ENCODE measurements around the gene SEC24B.

DNA sequence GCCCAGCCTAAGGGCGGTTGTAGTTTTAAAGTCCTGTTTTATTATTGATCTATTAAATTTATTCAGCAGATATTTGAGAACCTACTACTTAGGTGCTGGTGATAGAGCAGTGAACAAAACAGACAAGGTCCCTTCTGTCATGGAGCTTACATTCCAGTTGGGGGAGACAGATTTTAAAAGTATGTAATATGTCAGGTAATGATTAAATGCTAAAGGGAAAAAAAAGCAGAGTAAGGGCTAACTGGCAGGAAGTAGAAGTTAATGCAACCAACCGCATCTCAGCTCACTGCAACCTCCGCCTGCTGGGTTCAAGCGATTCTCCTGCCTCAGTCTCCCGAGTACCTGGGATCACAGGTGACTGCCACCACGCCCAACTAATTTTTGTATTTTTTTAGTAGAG is 118.6 kb downstream of the SEC24B start:
- TF ChIP-seq POLR2AphosphoS5 (IDR thresholded peaks at IDR 0.05; ENCODE audit: low read depth, low read length) = no peak
- no peak for TF ChIP-seq TAF1 (IDR thresholded peaks at IDR 0.05; ENCODE audit: borderline replicate concordance, insufficient read depth, low read length)
- TF ChIP-seq, protein P1, sequence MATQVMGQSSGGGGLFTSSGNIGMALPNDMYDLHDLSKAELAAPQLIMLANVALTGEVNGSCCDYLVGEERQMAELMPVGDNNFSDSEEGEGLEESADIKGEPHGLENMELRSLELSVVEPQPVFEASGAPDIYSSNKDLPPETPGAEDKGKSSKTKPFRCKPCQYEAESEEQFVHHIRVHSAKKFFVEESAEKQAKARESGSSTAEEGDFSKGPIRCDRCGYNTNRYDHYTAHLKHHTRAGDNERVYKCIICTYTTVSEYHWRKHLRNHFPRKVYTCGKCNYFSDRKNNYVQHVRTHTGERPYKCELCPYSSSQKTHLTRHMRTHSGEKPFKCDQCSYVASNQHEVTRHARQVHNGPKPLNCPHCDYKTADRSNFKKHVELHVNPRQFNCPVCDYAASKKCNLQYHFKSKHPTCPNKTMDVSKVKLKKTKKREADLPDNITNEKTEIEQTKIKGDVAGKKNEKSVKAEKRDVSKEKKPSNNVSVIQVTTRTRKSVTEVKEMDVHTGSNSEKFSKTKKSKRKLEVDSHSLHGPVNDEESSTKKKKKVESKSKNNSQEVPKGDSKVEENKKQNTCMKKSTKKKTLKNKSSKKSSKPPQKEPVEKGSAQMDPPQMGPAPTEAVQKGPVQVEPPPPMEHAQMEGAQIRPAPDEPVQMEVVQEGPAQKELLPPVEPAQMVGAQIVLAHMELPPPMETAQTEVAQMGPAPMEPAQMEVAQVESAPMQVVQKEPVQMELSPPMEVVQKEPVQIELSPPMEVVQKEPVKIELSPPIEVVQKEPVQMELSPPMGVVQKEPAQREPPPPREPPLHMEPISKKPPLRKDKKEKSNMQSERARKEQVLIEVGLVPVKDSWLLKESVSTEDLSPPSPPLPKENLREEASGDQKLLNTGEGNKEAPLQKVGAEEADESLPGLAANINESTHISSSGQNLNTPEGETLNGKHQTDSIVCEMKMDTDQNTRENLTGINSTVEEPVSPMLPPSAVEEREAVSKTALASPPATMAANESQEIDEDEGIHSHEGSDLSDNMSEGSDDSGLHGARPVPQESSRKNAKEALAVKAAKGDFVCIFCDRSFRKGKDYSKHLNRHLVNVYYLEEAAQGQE (IDR thresholded peaks at IDR 0.05; ENCODE audit: insufficient read depth in 1 of 2, low read depth in 2 of 2, low read length in 2 of 2) = no peak

Data from PFSK-1 (cell line).